K562 (cell line): Measurements from ENCODE around the gene DSEL. TPM values are rescaled to one million over a fixed set of nuclear protein-coding genes. Genes with fewer than 3 reads are reported as not detected.

Experiments
- STAT6 ChIP-seq: sonication (generic); formaldehyde crosslinking; IDR thresholded peaks from 2 replicates; pipeline ENCODE4 v1.8.1; 2023; ENCODE audit warnings: mild to moderate bottlenecking, missing genetic modification reagents
- ZBTB40 ChIP-seq, 2 experiments: fragments of 450-650 bp in 1 of 2; sonication (generic) in 1 of 2; formaldehyde crosslinking in 1 of 2; IDR thresholded peaks; 2 replicates each; pipeline versions ENCODE4 v1.7.1 to v1.9.0; 2016 to 2022; ENCODE audit warnings: inconsistent platforms in 1 of 2, mild to moderate bottlenecking in 1 of 2, missing genetic modification reagents in 1 of 2
- polyA plus RNA-seq, 8 experiments: library from polyadenylated mRNA; depleted of rRNA in 4 of 8; stranded (reverse) in 5 of 8; unstranded in 3 of 8; fragments of >200 nt; fragmentation: Nextera tagmentation in 2 of 8; fragmentation: Illumina TruSeq in 1 of 8; extraction: Ambion mirVana in 2 of 8; extraction: Trizol in 1 of 8; gene quantifications; 2 replicates each; pipeline versions ENCODE4 v1.2.1 to v1.2.3, GENCODE V29; 2011 to 2014; ENCODE audit warnings: inconsistent platforms in 1 of 8, missing spikeins in 1 of 8
- total RNA-seq, 7 experiments: library from RNA; depleted of rRNA in 6 of 7; stranded (reverse); fragments of >200 nt in 6 of 7; fragmentation: Illumina TruSeq in 2 of 7; extraction: Trizol in 2 of 7; gene quantifications; 2 replicates each; pipeline versions ENCODE4 v1.2.1 to v1.2.3, GENCODE V29; 2011 to 2021; ENCODE audit warnings: low replicate concordance in 1 of 7

DSEL gene
- total and polyA plus RNA-seq, 9 of the 15 experiments (the other 6 are each of a cell fraction or from before 2014, with no cell fraction given) = under 0.01 to 0.04 (median 0.01) TPM; not detected in 3

GRCh38 chr18:67464499-67464898 is 52.0 kb downstream of the DSEL start (continued):
- TF ChIP-seq STAT6 (CRISPR knock-in tag) = no peak
- TF ChIP-seq ZBTB40 (IDR thresholded peaks at IDR 0.05) = no peak
- TF ChIP-seq ZBTB40 (CRISPR knock-in tag; IDR thresholded peaks at IDR 0.05) = no peak
- TF ChIP-seq, all 486 proteins: peak for 0
